OCI-LY3 (cell line): ENCODE data around the gene ZNF202.

Source experiments
- CTCF ChIP-seq: fragments of 200-600, 300-600 bp; sonication (generic); IDR thresholded peaks from 2 replicates; pipeline ENCODE4 v1.5.1; 2014; ENCODE audit warnings: antibody characterized with exemption, low read length, low read depth
- EZH2phosphoT487 ChIP-seq: fragments of 200-600 bp; shearing (Covaris generic); IDR thresholded peaks from 2 replicates; pipeline ENCODE4 v1.6.1; 2018; ENCODE audit warnings: antibody characterized with exemption, mixed run types, low read depth

GRCh38 chr11:123700772-123701171 lies 40.7 kb downstream of the ZNF202 start:
- TF ChIP-seq CTCF (no peak), EZH2phosphoT487 (no peak)
